Measurements from ENCODE around the gene UBE2D2. TPM values are rescaled to one million over a fixed set of nuclear protein-coding genes. Genes with fewer than 3 reads are reported as not detected.

UBE2D2 gene
- total and polyA plus RNA-seq, 2 of the 4 experiments (the other 2 are of a cell fraction), result 26.9 to 35.7 TPM

DNA sequence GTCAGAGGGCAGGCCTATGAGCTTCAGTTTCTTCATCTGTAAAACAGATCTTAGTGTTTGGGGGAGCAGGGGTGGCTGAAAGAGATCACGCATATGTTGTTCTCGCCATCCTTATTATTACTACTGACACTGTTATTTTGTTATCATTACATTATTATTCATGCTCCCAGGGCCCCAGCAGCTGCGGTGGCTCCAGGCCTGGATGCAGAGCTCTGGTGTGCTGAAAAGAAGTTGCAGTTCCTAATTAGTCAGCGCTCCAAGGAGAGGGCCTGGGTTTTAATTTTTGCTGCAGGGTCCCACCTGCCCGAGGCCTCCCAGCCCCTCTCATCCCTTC is 106.6 kb downstream of the UBE2D2 start:
- Histone ChIP-seq H2BK15ac (ENCODE audit: low read depth, low read length) (0 out of 3 replicates have a peak overlapping the region, but pooled peaks have one; percentile 19), H3K9me3 (ENCODE audit: control insufficient read depth, insufficient read depth, low read length) (no peaks in the 10 kb centered on the region), H2BK120ac (ENCODE audit: low read depth, low read length) (peak overlapping the region; percentile 76), H3K9me1 (ENCODE audit: insufficient read depth, low read length) (peaks cover 22% of the 10 kb centered on the region), H3K27ac (ENCODE audit: insufficient read depth, low read length) (peak overlapping the region; percentile 90), H3K14ac (replicated peaks; ENCODE audit: low read depth, low read length) (peak overlapping the region; percentile 79), H3K36me3 (ENCODE audit: control insufficient read depth, insufficient read depth, low read length) (peaks cover 3% of the 10 kb centered on the region; the same call in 1 of the 2 replicates), H3K18ac (ENCODE audit: low read depth, low read length) (no peak overlapping the region), H3K4me3 (ENCODE audit: insufficient read depth, low read depth, low read length) (peak overlapping the region; percentile 14; the same call in 1 of the 2 replicates), H3K4me1 (ENCODE audit: control insufficient read depth, insufficient read depth, low read length) (peaks cover 24% of the 10 kb centered on the region), H2BK20ac (ENCODE audit: low read depth, low read length) (peak overlapping the region; percentile 29; the same call in 1 of the 2 replicates), H2AK9ac (replicated peaks; ENCODE audit: low read depth, low read length, poor library complexity) (peak overlapping the region; percentile 88), H4K8ac (ENCODE audit: low read depth in 2 of 2, low read length in 2 of 2) (peak overlapping the region; percentile 84 to 94; a peak in 3 of 4 replicates), H4K5ac (ENCODE audit: low read depth, low read length) (peak overlapping the region; percentile 39; the same call in 1 of the 2 replicates), H3K79me1 (ENCODE audit: low read depth in 1 of 2, low read length in 2 of 2) (peaks cover 33 to 91% of the 10 kb centered on the region in 2 experiments), H3K27me3 (ENCODE audit: control insufficient read depth, insufficient read depth, low read length) (no peaks in the 10 kb centered on the region), H3K23ac (ENCODE audit: low read depth, low read length) (peak overlapping the region; percentile 26; the same call in 1 of the 2 replicates), H4K91ac (ENCODE audit: insufficient read depth, low read depth, low read length) (peak overlapping the region; percentile 81; the same call in 1 of the 2 replicates), H3K9ac (ENCODE audit: low read depth, low read length) (peak overlapping the region; percentile 67), H2AFZ (replicated peaks; ENCODE audit: low read length, poor library complexity) (peak overlapping the region; percentile 90), H3K4ac (ENCODE audit: low read depth, low read length) (peak overlapping the region; percentile 89), H4K20me1 (ENCODE audit: insufficient read depth, low read length) (peaks cover 6% of the 10 kb centered on the region; the same call in 1 of the 2 replicates), H2AK5ac (ENCODE audit: low read depth, low read length) (peak overlapping the region; percentile 41), H3K4me2 (ENCODE audit: low read depth, low read length) (peak overlapping the region; percentile 78), H2BK5ac (ENCODE audit: low read depth, low read length, poor library complexity, severe bottlenecking) (peak overlapping the region; percentile 87), H3K56ac (ENCODE audit: extremely low read depth, insufficient read depth, low read length) (peak overlapping the region; percentile 91; the same call in 1 of the 2 replicates)
- WGBS, 2 experiments (ENCODE audit: extremely low coverage in 2 of 2, insufficient read length in 1 of 2), result no CpG with 5 or more reads among the region's 5 CpGs
- ATAC-seq (ENCODE audit: low read depth) (peak; percentile 50), DNase-seq (peak; percentile 60)
- ChIA-PET CTCF (no interaction called here), POLR2A (ENCODE audit: unreplicated experiment) (no interaction called here)
- in situ Hi-C loops (cut with MboI; ENCODE audit: low sequenced_read_pairs) (no loop called here), intact Hi-C loops (cut with micrococcal nuclease) (no loop called here), dilution Hi-C loops (cut with HindIII; ENCODE audit: low sequenced_read_pairs, unreplicated experiment) (no loop called here)
- no peak for TF ChIP-seq CHD1 (IDR thresholded peaks at IDR 0.05; ENCODE audit: low read depth, low read length)
- no peak for TF ChIP-seq CEBPB (IDR thresholded peaks at IDR 0.05; ENCODE audit: low read depth, low read length)
- TF ChIP-seq SMC3 (IDR thresholded peaks at IDR 0.05; ENCODE audit: low read depth, low read length), result no peak
- 0 out of 2 replicates have a peak, but pooled peaks have one; percentile 49 for TF ChIP-seq FOS (IDR thresholded peaks at IDR 0.05; ENCODE audit: low read depth, low read length)
- no peak for TF ChIP-seq BHLHE40 (IDR thresholded peaks at IDR 0.05; ENCODE audit: low read depth, low read length)
- no TSS peak for BruUV-seq (replicated peaks)
